HG03520 (cell line): Measurements from ENCODE around the gene DYSF.
"Not testable (repeated sequence)": the region's sequence is repeated elsewhere in the genome, so short reads cannot be mapped to it uniquely, and the experiment has no call there.

Experiments used
- ATAC-seq: cut with Tn5 transposase; IDR thresholded peaks from one replicate; pipeline ENCODE4 v1.9.1; 2021; ENCODE audit warnings: mild to moderate bottlenecking, moderate library complexity; ENCODE audit not compliant: unreplicated experiment

Gene DYSF

DNA sequence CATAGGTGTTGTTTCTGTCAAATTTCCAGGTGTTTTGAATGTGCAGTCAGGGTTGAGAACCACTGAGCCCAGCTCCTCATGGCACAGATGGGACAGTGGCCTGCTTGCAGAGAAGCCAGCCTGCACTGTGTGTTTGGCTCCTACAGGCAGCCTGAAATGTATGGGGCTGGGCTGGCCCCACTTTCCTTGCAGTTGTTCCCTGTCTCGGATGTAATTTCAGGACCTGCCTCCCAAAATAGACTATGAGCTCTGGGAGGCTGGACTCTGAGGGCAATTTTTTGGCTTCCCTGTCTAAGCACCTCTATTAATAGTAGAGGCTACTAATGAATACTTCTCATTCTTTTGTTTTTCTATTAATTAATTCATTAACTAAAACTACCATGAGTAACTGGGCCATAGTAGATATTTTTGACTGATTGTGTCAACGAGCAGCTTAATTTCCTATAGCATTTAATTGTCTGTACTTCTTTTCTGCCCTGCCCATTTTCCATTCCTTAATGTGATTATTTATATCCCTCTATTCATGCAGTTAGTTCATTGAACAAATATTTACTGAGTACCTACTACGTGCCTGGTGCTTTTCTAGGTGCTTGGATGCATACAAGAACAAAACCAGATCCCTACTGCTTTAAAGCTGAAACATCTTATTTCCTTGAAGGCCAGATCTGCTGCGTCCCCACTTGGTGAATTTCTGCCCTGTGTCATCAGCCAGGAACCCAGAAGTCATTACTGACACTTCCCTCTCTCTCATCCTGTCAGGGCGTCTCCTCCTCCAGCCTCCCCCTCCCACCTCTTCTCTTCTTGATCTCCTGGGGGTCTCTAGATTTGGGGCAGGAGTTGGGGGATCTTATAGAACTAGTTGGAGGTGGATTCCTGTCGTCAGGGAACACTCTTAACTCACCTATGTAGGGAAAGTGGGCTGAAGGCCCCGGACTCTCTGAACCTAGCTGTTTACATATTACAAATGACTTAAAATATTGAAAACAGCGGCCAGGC lies 16.3 kb downstream of the DYSF start:
- no peak for ATAC-seq

DNA sequence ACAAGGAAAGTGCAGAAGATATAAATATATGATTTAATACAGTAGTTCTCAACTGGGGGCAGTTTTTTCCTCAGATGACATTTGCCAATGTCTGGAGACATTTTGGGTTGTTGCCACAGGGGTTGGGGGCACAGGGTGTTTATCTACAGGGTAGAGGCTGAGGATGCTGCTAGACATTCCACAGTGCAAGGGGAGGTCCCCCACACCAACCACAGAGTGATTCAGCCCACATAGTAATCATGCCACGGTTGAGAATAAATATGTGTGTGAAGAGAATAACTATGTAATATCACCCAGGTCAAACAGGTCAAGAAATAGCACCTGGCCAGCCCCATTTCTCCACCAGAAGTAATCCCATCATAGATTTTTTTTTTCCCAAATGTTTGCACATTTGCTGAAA lies 17.9 kb downstream of the DYSF start:
- no peak for ATAC-seq

DNA sequence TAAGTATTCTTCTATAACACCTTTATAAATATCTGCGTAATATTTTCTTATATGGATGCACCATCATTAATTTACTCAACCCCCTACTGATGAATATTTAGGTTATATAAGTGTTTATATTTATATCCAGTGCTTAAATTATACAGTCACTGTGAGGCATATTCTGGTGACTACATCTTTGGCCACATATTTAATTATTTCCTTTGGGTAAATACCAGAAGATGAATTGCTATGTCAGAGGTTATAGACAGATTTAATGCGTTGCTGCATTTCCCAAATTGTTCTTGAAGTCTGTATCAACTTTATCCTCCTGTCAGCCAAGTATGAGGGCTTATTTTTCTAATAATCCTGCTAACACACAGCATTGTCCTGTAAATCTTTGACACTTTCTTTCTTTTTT lies 18.7 kb downstream of the DYSF start:
- ATAC-seq: no peak

DNA sequence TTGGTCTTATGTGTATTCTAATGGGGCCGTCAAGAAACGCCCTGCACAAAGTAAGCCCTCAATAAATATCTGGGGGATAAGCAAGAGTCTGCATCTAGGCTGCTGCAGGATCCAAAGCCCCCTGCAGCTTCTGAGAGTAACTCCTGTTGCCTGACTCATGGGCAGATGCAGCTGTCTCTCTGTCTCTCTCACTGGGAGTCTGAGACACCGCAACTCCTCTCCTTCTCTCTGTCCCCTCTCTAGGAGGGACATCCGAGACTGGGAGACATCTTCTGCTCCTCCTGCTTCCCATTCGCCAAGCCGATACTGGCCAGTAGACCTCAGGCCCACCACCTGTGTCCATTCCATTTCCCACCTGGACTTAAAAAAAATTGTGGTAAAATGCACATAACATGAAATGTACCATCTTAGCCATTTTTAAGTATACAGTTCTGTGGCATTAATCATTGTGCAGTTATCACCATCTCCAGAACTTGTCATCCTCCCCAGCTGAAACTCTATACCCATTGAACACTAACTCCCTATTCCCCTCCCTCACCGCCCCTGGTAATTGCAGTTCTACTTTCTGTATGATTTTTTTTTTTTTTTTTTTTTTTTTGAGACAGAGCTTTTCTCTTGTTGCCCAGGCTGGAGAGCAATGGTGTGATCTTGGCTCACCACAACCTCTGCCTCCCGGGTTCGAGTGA lies 20.1 kb downstream of the DYSF start:
- ATAC-seq: no peak

DNA sequence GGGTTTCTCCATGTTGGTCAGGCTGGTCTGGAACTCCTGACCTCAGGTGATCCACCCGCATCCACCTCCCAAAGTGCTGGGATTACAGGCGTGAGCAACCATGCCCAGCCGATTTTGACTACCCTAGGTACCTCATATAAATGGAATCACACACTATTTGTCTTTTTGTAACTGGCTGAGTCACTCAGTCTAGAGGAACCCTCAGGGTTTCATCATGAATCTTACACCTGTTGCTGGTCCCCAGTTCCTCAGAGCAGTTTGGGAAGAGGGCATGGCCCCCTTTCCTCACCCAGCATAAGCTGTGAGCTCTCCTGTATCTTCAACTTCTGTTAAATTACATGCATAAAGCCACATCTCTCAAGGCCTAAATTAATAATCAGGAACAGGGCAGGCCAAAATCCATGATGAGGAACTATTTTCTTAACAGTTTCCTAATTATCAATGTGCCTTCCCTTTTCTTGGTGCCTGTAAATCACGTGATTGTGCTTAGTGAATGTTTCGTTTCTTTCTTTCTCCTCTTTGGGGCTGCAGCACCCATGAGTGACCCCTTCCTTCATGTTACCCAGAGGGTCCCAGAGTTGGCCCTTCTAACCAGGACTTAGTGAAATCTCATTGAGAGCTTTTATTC lies 20.9 kb downstream of the DYSF start:
- no peak for ATAC-seq

DNA sequence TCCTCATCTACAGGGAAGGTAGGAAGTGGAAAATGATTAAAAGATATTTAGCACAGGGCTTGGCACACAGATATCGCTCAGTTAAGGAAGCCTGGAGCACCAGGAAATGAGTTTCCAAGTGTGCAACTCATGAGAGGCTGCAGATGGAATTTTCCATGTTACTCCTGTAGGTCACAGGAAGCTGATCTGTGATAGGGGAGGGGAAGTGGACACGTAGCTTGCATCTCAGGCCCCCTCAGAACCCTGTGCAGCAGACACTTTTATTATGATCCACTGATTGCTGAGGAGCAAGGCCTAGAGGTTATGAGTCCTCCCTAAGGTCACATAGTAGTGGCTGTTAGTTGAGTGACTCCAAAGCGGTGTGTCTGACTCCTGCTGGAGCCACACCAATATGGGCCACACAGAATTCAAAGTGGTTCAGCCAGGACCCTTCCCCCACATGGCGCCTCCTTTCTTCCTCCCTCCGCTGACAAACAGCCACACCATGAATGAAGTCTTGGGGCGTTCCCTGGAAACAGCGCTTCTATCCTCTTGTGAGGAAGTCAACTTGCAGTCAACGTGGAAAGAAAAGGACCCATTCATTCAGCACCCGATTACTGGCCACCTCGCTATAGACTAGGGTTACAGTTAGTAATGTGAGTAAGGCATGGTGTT lies 21.5 kb downstream of the DYSF start:
- ATAC-seq: no peak

DNA sequence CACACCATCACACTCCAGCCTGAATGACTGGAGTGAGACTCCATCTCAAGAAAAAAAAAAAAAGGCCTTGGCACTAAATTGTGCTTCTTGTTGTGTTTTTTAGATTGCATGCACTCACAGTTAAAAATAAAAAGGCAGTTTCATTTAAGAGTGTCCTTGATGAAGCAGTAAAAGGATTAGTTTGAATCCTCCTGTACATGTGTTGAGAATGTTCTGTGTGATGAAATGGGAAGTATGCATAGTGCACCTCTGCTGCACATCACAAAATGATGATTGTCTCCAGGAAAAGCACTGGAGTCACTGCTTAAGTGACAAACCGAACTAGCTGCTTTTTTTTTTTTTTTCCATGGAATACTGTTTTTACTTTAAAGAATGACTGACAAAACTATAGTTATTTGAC lies 23.1 kb downstream of the DYSF start:
- no peak for ATAC-seq

DNA sequence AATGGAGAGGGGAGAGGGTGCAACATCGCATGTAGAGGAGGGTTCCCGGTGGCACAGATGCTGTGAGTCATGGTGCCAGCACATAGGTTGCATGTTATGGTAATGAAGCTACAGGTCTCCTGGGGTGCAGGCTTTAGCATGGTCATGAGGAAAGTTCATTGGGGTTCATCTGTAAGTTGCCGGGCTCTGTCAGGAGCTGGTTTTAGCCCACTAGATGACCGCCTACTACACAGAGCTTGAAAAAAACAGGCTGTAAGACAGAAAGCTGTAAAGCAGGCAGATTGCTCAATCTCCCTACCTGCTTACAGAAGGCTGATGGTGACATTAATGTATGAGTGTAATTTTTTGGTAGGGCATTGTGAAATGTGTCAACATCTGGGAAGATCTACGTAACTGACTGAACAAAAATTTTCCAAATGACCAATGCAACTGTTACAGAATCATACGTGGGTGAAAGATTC lies 23.9 kb downstream of the DYSF start:
- no peak for ATAC-seq

DNA sequence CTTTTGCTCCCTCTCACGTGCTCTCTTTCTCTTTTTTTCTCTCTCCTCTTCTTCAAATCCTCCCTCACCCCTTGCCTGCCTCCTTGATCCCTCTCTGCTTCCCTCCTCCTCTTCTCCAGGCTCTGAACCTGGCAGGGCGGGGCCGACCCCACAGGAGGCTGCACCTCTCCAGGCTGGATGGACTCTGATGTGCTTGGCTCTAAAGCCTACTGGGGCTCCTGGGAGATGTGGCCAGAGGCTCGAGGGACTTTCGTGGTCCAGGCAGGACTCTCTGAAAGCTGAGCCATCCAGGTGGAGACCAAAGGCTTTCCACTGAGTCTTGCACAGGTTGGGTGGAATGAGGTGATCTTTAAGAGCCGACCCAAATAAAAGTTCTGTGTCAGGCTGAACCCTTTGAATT lies 25.4 kb downstream of the DYSF start:
- no peak for ATAC-seq

DNA sequence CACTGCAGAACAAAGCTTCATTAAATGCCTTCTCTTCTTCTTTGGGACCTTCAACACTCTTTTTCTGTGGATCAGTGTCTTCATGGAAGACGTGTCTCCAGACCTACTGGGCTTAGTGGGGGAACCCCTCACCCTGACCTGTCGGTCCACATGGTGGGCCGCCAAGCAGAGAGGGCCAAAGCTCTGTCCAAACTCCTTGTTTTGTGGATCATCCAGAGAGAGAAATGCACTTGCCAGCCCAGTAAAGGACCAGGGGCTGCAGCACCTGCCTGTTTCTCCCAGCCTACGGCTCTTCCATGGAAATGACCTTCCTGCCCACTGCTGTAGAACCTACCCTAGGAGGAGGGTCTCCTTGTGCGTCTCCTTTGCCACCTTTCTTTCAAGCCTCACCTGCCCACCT lies 25.9 kb downstream of the DYSF start:
- ATAC-seq: no peak

DNA sequence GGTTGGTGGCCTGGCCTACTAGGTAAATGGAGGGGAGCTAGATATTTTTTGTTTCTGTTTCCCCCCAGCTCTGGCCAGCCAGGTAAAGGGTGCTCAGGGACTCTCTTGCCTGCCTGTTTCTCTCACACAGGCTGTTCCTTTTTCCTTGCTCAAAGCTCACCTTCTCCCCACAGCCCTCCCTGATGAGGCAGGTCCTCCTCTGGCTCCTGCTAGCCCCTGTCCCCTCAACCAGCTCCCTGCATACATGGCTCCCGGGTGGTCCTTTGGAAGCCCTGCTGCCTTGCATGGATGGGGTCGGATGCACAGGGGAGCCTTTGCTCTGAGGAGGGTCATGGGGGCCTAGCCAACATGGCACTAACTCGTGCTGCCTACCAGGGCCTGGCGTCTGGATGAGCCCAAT lies 27.8 kb downstream of the DYSF start:
- no peak for ATAC-seq

DNA sequence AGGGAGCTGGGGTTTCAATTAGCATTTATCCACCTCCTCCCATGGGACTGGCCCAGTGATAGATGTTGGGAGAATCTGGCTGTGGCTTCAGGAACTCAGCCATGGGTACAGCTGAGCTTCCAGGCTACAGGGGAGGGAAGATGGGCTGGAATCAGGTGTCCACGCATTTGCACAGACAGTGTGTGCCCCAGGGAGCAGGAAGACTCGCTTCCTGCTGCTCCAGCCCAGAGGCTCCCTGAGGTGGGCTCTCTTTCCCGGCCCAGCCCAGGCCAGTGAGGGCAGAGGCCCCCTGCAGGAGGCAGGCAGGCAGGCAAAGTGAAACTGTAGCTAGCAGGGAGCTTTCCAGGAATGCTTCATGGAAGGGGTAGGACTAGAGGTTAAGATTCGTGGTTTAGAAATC lies 28.7 kb downstream of the DYSF start:
- ATAC-seq: no peak

DNA sequence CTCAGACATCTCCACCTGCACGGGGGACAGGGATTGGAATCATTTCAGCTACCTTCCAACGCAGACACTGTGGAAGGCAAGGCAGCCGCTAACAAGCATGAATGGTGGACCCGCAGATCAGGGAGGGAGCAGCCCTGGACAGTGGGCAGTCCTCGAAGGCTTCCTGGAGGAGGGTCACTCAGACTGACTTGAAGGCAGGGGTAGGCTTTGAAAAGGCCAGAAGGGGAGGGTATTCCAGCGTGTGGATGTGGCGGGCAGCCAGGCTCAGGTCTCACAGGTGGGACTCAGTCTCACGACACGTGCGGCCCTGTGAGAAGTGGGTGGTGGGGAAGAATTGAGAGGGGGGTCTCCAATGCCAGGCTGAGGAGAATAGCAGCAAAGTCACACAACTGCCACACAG lies 29.9 kb downstream of the DYSF start:
- no peak for ATAC-seq

DNA sequence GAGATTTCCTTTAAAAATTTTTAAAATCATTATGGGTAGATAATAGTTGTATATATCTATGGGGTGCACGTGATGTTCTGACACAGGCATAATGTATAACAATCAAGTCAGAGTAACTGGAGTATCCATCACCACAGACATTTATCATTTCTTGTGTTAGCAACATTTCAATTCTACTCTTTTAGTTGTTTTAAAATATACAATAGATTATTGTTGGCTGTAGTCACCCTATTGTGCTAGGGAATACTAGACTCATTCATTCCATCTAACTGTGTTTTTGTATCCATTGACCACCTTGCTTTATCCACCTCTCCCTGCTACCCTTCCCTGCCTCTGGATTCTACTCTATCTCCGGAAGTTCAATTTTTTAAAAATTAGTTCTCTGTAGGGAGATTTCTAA lies 31.0 kb downstream of the DYSF start:
- ATAC-seq: no peak

DNA sequence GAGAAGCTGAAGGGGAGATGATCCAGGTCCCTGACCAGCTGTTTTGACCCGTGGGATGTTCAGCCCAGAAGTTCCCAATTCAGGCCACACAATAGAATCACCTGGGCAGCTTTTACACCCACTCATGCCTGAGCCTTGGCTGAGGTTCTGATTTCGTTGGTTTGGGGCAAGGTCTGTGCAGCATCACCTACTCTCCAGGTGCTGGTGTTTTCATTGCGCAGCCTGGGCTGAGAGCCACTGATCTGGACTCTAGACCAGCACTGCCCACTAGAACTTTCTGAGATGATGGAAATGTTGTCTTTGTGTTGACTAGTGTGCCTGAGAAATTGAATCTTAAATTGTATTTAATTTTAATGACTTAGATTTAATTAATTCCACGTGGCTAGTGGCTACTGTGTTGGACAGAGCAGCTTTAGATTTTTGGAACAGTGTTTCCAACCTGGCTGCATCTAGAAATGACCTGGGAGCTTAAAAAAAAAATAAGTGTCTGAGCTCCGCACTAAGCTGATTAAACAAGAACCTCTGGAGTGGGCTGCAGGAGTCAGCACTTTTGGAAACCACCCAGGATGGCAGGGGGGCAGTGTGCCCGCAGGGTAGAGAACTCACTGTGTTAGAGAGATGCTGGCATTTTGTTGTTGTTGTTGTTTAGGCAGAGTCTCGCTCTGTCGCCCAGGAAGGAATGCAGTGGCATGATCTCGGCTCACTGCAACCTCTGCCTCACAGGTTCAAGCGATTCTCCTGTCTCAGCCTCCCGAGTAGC lies 33.7 kb downstream of the DYSF start:
- no peak for ATAC-seq

DNA sequence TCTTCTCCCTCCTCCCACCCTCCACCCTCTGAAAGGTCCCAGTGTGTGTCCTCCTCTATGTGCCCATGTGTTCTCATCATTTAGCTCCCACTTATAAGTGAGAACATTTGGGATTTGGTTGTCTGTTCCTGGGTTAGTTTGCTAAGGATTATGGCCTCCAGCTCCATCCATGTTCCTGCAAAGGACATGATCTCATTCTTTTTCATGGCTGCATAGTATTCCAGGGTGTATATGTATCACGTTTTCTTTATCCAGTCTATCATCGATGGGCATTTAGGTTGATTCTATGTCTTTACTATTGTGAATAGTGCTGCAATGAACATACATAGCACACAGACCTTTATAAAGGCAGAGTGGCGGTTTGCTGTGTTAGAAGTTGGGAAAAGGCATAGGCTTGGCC lies 38.2 kb downstream of the DYSF start:
- not testable (repeated sequence) for ATAC-seq

DNA sequence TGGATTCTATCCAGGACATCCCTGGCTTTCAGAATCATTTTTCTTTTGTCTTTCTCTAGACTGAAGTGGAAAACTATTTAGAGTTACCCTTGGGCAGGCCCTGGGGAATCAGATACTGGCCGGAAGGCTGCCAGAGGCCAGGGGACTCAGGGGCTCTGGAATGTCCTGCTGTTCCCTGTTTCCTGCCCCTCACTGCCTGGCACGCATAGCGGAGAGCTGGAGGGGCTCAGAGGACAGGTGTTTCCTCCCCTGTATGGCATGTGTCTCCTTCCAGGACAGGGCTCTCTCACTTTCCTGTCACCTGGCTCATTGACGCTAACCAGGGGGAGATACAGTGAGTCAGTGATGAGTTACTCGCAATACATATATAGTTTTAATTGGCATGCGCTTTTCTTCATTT lies 38.8 kb downstream of the DYSF start:
- no peak for ATAC-seq

DNA sequence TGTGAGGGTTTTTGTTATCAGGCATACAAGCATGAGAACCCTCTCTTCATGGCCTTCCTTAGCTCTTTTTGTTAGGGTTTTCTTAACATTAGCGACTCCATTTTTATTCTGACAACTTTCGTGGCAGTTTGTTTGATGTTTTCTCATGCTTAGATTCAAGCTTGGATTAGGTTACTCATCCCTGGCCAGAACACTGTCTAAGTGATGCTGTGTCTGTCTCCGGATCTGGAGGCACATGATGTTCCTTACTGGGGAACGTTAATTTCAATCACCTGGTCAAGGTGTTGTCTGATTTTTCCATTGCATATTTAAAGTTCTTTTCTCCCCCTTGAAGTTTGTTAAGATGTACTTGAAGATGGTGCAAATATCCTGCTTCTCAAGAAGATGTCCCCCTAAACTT lies 40.7 kb downstream of the DYSF start:
- ATAC-seq: no peak

DNA sequence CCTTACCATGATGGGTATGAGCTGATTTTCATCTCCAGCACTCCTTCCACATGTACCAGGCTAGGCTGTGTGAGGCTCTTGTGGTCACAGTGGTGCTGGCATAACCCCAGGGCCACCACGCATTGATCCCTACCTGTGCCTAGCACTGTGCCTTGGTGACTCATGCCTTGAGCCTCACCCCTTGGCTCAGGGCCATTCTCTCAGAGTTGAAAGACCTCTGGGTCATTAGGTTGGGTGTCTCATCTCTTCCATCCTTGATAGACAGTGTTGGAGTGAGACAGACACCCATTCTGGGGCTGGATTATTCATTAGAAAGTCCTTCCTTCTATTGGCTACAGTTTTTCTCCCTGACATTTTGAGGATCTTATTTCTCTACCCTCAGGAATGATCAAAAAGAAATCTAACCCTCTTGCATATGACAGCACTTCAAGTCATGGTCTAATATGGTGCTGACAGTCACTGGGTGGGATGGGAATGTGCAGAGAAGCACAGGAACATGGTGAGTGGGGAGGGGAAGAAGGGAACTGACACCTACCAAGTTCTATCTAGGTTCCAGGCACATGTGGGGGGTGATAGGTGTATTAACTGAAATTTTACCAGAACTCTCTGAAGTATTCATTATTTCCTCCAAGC lies 41.3 kb downstream of the DYSF start:
- no peak for ATAC-seq

DNA sequence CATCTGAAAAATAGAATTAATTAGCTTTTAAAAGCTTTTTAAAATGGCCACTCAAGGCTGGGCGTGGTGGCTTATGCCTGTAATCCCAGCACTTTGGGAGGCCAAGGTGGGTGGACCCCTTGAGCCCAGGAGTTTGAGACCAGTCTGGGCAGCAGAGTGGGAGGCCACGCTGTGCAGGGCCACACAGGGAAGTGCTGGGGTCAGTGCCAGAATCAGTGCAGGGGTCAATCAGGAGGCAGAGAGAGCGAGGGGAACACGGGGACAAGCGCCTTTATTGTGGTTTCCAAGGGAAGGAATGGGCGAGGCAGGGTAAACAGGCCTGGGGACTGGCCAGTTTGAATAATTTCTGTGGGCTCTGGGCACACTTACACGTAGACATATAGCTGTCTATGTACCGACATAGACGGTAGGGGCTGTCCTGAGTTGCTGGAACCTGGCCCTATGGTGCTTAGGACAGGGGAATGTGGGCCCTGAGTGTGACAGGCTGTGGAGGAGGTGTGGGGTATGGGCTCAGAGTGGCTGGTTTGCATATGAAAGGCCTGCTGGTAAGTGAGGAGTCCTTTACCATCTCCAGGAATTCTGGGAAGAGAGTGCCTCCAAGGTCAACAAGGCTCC lies 42.9 kb downstream of the DYSF start:
- ATAC-seq: no peak
